ENCODE measurements around the gene C16orf96. TPM values are rescaled to one million over a fixed set of nuclear protein-coding genes. Genes with fewer than 3 reads are reported as not detected.

C16orf96 gene
- total RNA-seq, 1 donor from 2014 or later: 0.30 TPM

DNA sequence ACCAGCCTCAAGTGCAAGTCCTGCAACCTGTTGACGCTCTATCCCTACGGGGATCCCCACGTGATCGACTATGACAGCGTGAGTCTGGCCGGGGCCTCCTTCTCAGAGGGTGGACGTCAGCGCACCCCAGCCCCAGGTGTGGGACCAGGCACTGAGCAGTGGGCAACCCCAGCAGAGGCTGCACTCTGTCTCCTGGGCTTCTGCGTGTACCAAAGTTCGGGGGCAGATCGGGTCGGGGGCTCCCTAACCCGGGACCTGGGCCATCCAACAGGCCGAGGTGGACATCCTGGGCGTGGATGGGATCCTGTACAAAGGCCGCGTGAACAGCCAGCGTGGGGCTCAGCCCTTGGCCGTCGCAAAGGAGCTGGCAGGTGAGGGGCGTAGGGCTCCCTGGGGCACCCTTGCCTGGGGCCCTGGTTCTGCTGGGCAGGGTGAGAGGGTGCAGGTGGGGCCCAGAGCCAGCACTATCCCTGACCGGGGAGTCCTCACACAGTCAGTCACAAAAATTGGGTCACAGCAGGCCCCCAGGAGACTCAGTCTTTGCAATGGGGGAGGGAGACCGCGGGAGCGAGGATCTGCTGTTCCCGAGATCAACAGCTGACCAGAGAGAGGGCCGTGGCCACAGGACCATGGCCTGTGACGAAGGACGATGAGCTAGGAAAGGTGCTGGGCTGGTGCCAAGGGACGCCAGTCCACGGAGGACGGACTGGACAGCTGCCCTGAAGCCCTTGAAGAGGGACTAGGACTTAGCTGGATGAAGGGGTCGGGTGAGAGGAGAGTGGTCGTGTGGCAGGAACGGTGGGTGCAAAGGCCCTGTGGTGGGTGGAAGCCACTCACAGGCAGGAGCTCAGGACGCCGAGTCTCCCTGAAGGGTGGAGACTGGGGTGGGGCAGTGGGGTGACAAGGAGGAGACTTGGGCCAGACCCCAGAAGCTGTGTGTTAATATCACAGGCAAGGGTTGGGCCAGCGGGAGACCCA lies 38.6 kb downstream of the C16orf96 start:
- no peak overlapping the region for H3K4me3 Mint-ChIP-seq
- no peak for DNase-seq (ENCODE audit: low read depth, low spot score)
- no peaks in the 10 kb centered on the region for H3K36me3 Mint-ChIP-seq (ENCODE audit: low read depth)
- TF ChIP-seq, protein P1, sequence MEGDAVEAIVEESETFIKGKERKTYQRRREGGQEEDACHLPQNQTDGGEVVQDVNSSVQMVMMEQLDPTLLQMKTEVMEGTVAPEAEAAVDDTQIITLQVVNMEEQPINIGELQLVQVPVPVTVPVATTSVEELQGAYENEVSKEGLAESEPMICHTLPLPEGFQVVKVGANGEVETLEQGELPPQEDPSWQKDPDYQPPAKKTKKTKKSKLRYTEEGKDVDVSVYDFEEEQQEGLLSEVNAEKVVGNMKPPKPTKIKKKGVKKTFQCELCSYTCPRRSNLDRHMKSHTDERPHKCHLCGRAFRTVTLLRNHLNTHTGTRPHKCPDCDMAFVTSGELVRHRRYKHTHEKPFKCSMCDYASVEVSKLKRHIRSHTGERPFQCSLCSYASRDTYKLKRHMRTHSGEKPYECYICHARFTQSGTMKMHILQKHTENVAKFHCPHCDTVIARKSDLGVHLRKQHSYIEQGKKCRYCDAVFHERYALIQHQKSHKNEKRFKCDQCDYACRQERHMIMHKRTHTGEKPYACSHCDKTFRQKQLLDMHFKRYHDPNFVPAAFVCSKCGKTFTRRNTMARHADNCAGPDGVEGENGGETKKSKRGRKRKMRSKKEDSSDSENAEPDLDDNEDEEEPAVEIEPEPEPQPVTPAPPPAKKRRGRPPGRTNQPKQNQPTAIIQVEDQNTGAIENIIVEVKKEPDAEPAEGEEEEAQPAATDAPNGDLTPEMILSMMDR (conservative IDR thresholded peaks at IDR 0.05): no peak
- H3K27ac Mint-ChIP-seq (ENCODE audit: unreplicated experiment): peak overlapping the region; percentile 86
- no peaks in the 10 kb centered on the region for H3K9me3 Mint-ChIP-seq
- H3K27me3 Mint-ChIP-seq (ENCODE audit: low read depth): peaks cover 3% of the 10 kb centered on the region
- H3K4me1 Mint-ChIP-seq: peaks cover 5% of the 10 kb centered on the region

DNA sequence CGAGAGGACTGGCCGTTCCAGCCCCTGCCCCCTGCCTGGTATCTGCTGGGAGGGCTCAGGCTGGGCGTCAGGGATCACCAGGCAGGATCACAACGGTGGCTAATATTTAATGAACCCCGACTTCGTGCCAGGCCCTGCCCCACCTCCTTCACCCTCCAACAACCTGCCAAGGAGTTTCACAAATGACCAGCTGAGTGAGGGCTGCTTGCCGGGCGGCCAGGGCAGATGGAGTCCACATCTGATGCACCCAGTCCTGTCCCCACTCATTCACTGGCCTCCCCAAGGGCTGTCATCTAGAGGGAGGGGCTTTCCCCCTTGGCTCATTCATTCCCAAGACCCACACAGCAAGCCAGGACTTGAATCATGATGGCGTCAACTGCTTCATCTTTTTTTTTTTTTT lies 41.0 kb downstream of the C16orf96 start:
- Mint-ChIP-seq H3K27ac (ENCODE audit: unreplicated experiment) (no peak overlapping the region), H3K4me3 (no peak overlapping the region), H3K27me3 (ENCODE audit: low read depth) (peaks cover 3% of the 10 kb centered on the region), H3K4me1 (peaks cover 5% of the 10 kb centered on the region), H3K36me3 (ENCODE audit: low read depth) (no peaks in the 10 kb centered on the region), H3K9me3 (no peaks in the 10 kb centered on the region)
- TF ChIP-seq, protein P1 (conservative IDR thresholded peaks at IDR 0.05): no peak
- DNase-seq (ENCODE audit: low read depth, low spot score): no peak

DNA sequence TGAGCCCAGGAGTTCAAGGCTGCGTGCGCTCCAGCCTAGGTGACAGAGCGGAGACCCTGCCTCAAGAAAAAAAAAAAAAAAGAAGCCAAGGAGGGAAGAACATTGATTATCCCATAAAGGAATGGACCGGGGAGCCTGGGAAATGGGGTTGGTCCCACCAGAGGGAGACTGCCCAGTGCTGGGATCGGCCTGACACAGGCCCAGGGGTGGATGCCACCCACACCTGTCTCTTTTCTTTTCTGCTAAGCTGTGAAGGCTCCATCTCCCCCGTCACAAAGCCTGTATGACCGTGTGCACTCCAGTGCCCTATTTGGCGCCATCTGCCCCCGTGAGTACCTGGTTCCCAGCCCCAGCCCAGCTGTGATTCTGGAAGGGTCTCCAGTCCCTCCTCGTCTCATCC lies 42.9 kb downstream of the C16orf96 start:
- no peak for DNase-seq (ENCODE audit: low read depth, low spot score)
- H3K4me1 Mint-ChIP-seq: no peaks in the 10 kb centered on the region
- H3K27ac Mint-ChIP-seq (ENCODE audit: unreplicated experiment): no peak overlapping the region

DNA sequence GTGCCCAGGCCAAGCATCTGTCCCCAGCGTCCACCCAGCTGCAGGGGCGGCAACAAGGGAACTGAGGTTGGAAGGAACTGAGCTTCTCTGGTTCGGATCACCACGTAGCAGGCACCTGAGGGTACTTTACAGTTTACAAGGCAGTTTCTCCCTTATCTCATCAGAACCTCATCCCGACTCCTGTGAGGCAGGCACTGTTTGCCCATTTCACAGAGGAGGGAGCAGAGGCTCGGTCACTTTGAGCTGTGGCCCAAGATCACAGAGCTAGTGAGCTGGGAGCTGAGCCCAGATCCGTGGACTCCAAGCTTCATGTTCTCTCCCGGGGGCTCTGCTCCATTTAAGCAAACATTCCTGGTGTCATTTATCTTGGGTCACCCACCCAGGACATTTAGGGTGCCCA lies 43.4 kb downstream of the C16orf96 start:
- TF ChIP-seq, protein P1 (conservative IDR thresholded peaks at IDR 0.05): no peak
- no peak overlapping the region for H3K27ac Mint-ChIP-seq (ENCODE audit: unreplicated experiment)

More for the DNA sequence above, 42.9 kb downstream of the C16orf96 start:
- Mint-ChIP-seq H3K4me3 (no peak overlapping the region), H3K9me3 (no peaks in the 10 kb centered on the region), H3K36me3 (ENCODE audit: low read depth) (no peaks in the 10 kb centered on the region), H3K27me3 (ENCODE audit: low read depth) (peaks cover 3% of the 10 kb centered on the region)
- TF ChIP-seq, protein P1 (conservative IDR thresholded peaks at IDR 0.05): no peak

DNA sequence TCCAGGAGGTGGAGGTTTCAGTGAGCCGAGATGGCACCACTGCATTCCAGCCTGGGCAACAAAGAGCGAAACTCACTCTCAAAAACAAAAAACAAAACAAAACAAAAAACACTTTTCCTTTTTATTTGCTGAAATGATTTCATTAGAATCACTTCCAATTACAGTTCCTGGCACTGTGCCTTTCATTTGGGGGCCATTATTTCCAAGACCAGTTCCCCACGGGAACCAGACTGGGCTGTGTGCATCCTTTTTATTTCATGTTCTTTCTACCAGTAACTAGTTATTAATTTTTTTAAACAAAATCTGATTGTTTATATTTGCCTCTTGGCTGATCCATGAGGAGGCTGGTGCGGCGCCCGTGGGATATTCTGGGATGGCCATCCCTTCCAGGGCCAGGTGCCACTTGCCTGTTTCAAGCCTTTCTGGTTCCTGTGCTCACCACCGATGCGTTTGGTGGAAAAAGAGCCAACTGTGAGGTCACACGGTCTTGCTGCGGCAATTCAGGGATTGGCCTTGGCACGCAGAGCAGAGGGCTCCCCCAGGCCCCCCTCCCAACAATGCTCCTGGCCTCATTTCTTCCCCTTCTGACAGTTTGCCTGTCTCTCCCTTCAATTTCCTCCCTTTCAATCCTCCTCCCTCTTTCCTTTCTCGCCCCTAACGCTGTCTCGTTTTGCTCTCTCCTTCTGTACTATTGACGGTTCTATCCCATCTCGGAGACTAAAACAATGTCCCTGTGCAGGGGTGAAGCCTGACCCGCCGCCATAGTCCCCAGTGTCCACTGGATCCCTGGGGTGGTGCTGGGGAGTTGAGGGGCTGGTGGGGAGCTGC lies 45.1 kb downstream of the C16orf96 start:
- Mint-ChIP-seq H3K9me3 (no peaks in the 10 kb centered on the region), H3K27me3 (ENCODE audit: low read depth) (peaks cover 3% of the 10 kb centered on the region), H3K36me3 (ENCODE audit: low read depth) (no peaks in the 10 kb centered on the region), H3K4me3 (no peak overlapping the region), H3K4me1 (no peaks in the 10 kb centered on the region), H3K27ac (ENCODE audit: unreplicated experiment) (no peak overlapping the region)
- TF ChIP-seq, protein P1 (conservative IDR thresholded peaks at IDR 0.05): no peak
- DNase-seq (ENCODE audit: low read depth, low spot score): no peak

More for the DNA sequence above, 43.4 kb downstream of the C16orf96 start:
- Mint-ChIP-seq H3K9me3 (no peaks in the 10 kb centered on the region), H3K4me1 (no peaks in the 10 kb centered on the region), H3K36me3 (ENCODE audit: low read depth) (no peaks in the 10 kb centered on the region), H3K27me3 (ENCODE audit: low read depth) (peaks cover 3% of the 10 kb centered on the region), H3K4me3 (no peak overlapping the region)
- DNase-seq (ENCODE audit: low read depth, low spot score): no peak

Data from neural crest cell (in vitro differentiated cells).